DMS 273 treated with DMSO at 0.1 percent for 48 hours (cell line): Measurements from ENCODE around the gene DCLRE1B.

ENCODE experiments used
- DNase-seq: peaks from one replicate; lab custom pipeline; 2025; lab: John Stamatoyannopoulos, UW

Gene DCLRE1B

DNA sequence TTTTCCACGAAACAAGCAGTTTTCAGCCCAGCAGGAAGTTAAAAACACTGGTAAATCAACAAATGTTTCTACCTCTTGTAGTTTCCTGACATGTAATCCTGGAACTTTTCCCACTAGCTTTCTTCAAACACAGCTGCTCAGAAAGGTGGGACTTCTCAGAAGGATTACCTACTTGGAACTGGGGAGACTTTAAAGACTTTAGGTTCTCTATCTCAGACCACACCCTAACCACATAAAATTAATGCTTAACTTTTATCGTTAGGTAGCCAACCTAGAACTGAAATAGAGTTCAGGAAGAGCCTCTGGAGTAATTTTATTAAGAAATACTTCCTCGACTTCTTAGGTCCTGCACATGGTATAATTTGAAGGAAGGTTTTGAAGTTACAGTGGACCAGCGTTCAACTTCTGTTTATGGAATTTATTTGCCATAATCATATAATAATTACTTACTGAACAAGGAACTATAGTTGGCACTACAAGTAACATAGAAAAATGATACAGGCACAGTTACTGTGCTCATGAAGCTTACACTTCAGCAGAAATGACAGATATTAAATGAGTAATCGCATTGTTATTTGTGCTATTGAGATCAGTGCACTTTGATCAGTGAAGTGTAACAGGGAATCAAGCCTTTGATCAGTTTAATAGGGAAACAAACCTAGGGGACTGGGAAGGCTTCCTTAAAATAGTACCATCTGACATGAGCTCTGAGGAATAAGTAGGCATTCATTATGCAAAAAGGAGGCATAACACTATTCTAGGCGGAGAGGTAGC is 17.5 kb upstream of the DCLRE1B start, which contains the start of gene BCL2L15:
Gene BCL2L15, minus strand, starts transcription at position 180 of the 774 bp plus-strand sequence. CDS start 206 bp downstream, outside the sequence.
- no peak for DNase-seq

DNA sequence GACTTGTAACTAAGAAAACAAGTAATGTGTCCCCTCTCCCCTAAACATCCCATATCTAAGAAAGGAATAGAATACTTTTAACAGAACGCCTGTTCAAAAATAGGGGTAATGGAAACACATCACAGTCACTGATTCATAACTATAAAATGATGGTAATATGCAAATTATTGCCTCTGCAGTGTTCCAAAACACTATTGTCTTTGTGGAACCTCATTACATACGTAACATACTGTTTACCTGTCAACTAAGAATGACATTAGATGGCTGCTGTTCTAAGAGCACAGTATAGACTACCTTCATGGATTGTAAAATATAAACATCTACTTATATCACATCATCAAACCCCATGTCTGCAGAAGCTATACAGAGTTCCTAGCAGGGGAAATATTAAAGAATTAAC is 14.3 kb upstream of the DCLRE1B start:
- no peak for DNase-seq

DNA sequence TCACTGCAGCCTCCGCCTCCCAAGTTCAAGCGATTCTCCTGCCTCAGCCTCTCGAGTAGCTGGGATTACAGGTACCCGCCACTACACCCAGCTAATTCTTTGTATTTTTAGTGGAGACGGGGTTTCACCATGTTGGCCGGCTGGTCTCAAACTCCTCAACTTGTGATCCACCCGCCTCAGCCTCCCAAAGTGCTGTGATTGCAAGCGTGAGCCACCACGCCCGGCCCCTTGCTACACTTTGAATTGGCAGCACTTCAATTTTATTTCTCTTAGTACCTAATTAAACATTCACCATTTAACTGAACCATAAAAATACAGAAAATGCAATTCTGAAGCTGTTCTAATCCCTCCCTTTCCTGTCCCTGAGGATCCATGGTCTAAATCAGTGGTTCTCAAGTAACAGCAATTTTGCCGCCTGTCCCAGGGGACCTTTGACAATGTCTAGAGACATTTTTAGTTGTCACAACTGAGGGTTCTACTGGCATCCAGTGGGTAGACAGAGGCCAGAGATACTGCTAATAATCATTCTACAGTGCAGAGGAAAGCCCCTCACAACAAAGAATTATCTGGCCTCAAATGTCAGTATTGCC is 13.4 kb upstream of the DCLRE1B start:
- DNase-seq = no peak

DNA sequence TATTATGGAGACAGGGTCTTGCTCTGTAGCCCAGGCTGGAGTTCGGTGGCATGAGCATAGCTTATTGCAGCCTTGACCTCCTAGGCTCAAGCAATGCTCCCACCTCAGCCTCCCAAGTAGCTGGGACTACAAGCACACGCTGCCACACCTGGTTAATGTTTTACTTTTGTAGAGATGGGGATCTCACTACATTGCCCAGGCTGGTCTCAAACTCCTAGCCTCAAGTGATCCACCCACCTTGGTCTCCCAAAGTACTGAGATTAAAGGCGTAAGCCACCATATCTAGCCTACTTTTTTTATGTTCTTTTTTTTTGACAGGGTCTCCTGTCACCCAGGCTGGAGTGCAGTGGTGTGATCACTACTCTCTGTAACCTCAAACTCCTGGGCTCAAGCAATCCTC is 11.9 kb upstream of the DCLRE1B start:
- DNase-seq = no peak

DNA sequence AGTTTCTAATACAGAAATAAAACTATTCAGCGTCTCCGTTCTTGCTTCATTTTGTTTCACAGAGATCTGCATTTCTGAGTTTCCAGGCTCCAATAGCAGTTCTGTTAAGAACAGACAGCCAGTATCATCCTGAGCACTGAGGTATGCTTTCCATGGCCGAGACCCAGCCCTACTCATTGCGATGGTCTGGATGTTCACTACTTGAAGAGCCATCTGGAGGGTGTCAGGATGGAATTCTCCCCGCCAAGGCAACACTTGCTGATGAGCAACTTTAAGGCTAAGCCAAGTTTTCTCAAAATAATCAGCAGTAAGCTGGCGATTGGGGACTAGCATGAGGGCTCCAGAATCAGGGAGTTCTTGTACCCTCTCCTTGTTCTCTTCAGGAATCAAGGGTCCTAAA is 10.0 kb upstream of the DCLRE1B start:
- DNase-seq = no peak

DNA sequence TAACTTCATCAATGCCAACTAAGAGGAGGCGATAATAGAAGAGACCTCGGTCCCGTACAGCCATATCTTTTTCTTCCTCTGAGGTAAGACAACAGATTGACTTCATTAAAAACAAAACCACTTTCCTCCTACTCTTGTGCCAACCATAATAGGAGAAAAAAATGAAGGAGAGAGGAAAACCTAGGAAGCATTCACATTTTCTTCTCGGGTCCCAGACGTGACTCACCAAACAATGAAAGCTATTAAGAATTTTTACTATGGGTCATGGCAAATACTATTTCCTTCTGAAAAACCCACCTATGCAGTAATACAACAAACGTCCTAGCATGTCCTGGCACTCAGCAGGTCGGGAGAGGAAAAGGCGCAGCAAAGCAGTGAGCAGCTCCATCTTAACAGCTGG is 9.2 kb upstream of the DCLRE1B start:
- no peak for DNase-seq

DNA sequence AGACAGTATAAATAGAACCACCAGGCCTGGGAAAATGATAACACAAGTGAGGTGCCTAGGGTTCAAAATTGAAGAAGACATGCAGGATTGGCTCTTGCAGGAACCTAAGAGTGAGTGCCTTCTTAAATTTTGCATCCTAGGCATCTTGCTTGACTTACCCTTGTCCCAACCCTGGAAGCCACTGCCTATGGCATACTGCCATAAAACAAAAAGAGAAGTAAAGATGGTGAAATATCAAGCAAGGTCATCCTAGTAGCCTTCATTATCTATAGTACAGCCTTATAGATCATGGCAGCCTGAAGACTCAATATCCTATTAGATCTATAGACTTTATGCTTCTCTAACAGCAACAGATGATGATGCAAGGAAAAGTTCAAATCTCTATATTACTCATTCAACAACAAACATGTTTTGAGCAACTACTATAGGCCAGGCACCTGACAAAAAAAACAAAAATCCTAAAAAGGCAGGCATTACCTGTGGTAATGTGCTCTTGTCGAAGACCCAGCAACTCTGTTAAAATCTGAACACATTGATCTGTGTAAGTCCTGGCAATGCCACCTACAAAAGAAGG is 6.8 kb upstream of the DCLRE1B start:
- DNase-seq = no peak

DNA sequence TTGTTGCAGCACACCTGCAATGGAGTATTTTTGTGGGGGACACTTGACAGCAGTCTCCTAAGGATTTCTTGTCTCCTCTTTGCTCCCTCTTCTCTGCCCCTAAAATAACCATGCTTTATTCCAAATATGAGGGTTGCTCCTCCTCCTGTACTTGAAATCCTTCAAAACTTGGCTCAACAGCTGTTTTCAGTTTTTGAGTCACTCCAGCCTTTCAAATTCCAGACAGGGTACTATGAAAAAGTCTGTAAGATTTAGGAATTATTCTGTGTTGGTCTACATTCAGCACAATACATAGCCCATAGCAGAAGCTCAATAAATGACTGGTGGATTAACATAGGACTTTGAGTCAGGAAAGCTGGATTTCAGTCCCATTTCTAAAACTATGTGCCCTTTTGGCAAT is 6.0 kb upstream of the DCLRE1B start:
- no peak for DNase-seq

DNA sequence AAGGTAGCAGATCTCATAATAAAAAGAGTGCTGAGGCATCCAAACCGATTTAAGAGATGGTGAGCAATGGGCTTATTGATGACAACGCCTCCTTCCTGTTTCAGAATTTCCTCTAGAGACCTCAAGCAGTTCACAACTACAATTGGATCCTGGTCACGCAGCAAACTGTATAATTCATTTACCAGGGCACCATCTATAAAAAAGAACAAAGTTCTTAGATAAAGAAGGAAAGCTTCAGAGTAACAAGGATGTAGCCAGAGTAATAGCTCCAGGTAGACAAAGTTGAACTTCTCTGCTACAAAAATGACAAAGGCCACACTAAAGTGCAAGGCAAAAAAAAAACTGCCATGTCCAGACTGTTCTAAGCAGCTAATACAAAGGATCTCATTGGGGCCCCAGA is 3.9 kb upstream of the DCLRE1B start:
- DNase-seq = no peak

DNA sequence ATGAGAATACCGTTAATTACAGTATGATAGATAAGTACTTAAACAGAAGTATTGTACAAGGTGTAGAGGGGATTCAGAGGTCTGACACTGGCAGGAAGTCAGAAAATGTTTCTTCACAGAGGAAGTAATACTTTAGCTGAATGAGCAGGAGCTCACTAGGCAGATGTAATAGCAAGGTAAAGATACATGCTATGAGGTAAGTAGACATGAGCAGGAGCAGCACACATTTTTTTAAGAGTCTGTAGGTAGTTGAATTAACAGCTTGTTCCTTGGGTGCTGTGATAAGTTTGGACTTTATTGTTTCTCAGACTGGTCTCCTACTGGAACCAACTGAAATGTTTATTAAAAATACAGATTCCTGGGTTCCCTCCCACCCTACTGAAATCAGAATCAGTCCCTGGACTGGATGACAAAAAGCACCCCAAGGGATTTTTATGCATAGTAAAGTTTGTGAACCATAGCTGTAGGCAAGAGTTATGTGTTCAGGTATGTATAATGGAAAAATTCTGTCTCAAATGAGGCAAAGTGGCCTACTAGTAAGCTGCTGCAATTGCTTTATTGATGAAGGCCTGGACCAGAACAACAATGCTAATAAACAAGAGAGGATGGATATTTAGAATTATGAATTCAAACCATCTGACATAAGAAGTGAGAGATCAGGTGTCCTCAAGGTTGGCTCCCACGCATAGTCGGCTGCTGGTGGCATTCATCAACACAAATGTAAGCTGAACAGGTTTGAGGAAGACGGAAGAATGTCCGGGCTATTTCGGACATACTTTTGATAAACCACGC is 1.4 kb upstream of the DCLRE1B start:
- DNase-seq = no peak

DNA sequence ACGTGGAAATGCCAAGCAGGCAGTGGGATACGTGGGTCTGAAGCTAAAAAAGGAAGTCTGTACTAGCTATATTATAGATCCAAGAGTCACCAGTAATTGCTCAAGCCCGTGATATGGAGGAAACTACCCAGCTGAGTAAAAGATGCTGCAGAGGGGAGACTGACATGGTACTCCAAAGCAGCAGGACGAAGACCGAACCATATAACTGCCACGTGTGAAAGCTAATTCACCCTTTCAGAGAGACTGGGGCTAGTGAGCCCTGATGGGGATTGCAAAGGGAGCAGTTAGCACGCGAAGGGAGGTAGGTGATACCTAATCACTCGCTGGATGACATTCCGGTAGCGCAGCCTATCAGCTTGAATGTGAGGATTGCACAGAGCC is 843 bp upstream of the DCLRE1B start:
- no peak for DNase-seq

DNA sequence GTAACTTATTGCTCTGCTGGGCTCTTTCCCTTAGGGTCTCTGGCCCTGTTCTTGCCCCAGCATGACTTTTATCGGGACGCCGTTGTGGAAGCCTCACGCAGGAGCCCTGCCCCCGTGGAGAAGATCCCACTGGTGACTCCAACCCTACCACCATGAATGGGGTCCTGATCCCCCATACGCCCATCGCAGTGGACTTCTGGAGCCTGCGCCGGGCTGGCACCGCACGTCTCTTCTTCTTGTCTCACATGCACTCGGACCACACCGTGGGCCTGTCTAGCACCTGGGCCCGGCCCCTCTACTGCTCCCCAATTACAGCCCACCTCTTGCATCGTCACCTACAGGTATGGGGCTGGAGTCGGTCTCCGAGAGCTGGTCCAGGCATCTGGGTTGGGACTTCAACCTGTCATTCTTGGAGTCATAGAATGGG is 322 bp downstream of the DCLRE1B start:
- DNase-seq = no peak

DNA sequence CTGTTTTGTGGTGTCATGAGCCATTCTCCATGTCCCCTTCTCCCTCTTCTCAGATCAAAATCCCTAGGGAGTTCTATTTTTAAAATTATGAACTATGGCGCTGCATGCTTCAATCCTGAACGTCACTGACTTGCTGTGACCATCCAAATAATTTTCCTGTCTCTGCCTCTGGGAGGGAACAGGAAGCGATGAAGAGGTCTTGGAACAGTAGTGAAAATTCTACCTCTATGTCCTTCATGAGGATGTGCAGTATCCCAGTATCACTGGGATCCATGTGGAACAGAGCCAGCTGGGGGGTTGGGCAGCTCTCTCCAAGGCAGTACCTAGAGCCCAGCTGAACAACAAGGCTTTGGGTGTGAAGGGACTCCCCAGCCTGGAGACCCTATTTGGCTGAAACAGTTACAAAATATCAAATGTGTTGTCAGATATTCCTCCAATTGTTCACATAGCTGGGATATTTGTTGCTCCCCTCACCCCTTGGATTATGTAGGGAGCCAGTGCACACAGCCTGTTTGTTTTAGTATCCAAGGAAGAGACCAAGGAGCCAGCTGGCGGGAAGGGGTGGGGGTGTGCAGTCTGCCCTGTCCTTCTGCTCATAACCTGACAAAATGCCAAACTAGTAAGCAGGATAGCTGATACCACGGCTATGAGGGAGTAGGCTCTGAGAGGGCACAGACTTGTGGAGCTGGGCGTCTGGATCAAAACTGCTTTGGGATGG is 7.6 kb downstream of the DCLRE1B start:
- DNase-seq = peak; percentile 97

DNA sequence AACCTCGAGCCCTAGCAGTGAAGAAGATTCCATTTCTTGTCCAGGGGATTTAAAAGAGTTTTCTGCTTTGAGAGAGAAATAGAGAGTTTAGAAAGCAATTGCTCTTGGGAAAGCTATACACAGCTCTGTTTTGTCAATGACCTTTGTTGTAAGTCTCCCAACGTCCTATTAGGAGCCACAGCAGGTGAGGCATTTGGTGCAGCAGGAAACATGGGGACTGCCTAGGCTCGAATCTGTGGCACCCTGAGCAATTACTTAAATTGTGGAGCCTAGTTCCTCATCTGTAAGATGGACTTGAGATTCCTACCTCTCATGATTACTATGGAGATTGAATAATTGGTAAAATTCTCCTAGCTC is 8.2 kb downstream of the DCLRE1B start:
- no peak for DNase-seq

DNA sequence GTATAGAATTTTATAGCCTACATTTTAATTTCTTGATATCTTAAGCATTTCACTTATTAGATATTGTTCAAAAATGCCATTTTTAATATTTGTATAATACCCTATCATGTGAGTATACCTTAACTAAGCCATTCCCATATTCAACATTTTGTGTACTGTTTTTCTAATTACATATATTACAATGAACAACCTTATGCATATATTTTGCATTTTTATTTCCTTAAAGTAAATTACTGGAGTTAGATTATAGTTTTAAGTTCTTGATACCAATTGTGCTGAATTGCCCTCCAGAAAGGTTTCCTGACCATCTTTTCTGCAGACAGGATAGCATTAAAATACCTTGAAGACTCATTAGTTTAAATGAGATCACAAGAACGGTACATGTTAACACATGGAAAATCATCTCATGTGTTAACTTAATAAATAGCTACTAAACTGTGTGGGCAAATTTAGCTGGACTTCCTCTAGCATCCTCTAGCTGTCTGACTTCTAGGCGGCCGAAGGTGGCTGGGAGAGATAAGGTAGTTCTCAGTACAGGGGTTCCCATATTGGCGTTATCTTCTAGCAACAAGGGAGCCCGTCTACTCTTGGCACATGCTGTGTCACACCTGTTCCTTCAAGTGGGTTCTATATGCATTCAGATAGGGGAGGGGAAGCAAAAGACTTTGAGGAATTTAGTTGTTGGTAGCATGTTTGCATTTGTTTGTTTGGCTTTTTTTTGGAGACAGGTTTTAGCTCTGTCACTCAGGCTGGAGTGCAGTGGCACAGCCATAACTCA is 8.9 kb downstream of the DCLRE1B start:
- no peak for DNase-seq

DNA sequence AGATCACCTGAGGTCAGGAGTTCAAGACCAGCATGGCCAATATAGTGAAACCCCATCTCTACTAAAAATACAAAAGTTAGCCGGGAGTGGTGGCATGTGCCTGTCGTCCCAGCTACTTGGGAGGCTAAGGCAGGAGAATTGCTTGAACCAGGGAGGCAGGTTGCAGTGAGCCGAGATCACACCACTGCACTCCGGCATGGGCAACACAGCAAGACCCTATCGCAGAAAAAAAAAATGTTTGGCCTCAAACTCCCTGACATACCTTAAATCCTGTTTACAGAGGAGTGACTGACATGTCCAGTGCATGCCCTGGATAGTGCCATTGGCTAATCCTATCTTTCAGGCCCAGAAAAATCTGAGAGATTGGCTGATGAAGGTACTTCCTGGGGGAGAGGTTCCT is 11.8 kb downstream of the DCLRE1B start:
- no peak for DNase-seq

DNA sequence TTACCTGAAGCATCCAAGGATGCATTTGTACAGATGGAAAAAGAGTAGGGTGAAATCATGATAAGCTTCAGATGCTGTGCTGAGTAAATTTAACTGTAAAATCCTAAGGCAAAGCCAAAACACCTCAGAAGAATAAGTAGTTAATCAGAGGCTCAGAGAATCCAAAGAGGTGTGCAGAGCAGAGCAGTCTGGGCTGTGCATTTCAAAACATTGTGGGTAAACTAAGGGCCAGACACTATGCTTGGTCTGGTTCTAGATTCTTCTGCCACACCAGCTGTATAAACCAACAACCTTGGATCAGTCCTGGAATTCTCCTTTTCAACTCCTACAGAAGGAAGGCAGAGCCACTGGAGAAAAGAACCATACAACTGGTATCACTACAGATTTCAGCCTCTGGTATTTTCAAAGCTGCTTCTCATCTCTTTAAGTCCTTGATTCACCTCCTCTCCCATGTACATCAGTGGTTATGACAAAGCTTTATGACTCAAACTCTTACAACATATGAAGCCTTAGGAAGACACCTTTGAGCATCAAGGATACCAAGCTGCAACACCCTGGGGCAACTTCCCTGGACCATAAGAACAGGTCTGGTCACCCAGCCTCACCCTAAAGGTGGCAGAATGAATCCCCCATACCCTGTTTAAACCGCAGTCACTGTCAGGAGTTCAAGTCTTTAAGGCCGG is 12.4 kb downstream of the DCLRE1B start:
- no peak for DNase-seq

DNA sequence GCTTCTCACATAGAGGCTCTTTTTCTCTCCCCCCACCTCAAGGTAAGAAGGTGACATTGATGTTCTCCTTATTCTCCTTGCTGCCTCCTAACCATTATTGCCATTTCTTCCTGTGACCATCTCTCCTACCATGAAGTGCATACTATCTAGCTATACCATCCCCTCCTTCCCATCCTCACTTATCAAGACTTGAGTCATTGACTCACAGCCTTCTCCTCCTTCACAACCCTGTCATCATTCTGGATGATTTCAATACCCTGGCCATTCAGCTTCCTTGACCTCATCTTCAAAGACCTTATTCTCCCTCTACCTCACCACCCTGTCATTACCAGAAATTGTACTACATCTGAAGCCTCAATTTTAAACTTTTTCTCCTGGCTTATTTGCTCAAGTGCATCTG is 13.1 kb downstream of the DCLRE1B start:
- no peak for DNase-seq

DNA sequence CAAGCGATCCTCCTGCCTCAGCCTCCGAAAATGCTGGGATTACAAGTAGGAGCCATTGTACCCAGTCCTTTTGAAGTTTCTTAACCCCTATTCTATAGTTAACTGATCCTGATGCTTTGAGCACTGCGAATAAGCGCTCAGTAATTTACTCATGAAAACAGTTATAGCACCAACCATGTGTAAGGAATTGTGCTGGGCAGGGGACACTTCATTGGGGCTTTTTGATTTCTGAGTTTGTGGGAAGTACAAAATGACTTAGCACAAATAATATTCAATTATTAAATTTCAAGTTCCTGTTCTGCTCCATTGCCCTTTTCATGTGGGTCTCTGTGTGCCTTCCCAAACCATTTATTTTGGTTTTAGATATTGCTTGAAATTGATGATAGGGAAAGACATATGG is 17.8 kb downstream of the DCLRE1B start:
- DNase-seq = no peak

DNA sequence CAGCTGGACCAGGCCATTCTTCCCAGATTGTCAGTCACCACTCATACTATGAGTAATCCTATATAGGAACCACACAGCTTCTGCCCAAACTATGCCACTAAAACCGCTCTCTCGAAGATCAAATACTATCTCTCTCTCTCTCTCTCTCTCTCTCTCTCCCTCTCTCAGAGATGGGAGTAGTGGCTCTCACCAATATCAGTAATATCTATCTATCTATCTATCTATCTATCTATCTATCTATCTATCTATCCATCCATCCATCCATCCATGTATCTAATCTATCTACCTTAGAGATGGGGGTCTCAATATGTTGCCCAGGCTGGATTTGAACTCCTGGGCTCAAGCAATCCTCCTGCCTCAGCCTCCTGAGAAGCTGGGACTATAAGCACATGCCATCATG is 19.3 kb downstream of the DCLRE1B start:
- no peak for DNase-seq
